Stimulated activated CD8-positive, alpha-beta memory T cell treated with anti-CD3 and anti-CD28 coated beads, Interleukin-15, amount 100 ng/mL, for 4 hours (primary cell): ENCODE results near the gene DOHH.

Source experiments
- DNase-seq, 2 donors: peaks; one replicate each; pipeline ENCODE4 v3.0.0-alpha.2; 2020; ENCODE audit warnings: low read depth in 2 of 2

DOHH gene

DNA sequence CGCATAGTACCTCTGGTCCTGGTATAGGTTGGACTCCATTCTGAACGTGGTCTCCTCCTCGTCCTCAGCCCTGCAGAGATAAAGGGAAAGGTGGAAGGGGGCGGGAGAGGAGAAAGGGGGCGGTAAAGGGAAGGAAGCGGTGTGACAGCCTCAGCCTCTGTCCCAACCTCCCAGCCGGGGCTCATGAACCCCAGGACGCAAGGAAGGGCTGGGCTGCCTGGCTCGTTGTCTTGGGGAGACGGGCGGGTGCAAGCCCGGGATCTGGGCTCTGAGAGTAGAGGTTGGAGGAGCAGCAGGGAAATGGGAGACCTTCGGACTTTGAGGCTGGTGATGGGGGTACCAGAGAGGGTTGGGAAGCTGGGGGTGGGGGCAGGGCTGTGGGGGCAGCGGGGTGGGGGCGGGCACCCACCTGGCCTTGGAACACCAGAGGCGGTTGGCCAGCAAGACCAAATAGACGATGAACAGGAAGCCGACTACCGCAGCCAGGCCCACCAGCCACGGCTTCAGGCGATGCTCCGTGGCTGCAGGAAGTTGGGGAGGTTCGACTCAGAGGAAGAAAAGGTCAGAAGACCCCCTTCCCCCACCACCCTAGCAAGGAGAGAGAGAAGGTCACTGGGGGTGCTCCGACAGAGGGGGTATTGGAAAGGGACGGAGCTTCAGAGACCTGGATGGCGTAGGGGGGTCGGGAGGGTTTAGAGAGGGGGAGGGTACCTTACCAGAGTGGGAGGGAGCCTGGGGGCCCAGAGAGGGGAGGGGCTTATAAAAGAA, 21.9 kb downstream of the DOHH start:
- DNase-seq, result no peak

DNA sequence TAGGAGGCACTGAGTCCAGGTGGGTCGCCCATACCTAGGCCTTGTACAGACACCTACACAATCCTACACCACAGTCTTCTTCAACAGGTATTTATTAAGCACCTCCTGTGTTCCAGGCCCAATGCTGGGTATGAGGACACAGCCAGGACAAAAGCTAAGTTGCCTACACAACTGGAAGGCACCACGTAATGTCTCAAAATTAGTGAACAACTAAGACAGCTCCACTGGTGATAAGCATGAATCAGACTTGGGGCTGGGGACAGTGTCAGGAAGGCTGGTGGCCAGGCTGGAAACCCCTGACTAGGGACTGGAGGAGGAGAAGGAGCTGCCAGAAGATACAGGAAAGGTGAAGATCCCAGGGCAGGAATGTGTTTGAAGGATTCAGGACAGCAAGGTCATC, 22.5 kb downstream of the DOHH start:
- no peak for DNase-seq

GRCh38 chr19:3477506-3477905, 23.0 kb downstream of the DOHH start:
- DNase-seq, result no peak

- DNase-seq, result no peak
These were observed 23.6 kb downstream of the DOHH start for GRCh38 chr19:3476830-3477229.

GRCh38 chr19:3475449-3475848, 25.0 kb downstream of the DOHH start:
- no peak for DNase-seq

- no peak for DNase-seq
These were observed 25.9 kb downstream of the DOHH start for GRCh38 chr19:3474614-3475013.

DNA sequence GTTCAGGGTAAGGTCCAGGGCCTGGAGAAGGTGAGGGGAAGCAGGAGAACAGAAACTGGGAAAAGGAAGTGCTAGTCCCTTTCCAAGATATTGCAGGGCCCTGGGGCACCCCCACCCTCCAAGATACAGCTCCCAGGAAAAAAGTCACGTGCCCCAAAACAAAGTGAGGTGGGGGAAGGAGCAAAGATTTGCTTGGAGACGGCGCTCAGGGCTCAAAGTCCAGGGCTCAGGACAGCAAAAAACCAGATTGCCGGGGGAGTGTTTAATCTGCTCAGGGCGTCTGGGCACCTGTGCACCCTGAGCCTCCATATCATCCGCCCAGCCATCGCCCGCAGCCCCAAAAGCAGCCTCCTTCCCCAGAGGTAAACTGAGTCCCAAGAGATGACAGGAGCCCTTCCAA, 26.5 kb downstream of the DOHH start:
- no peak for DNase-seq

DNA sequence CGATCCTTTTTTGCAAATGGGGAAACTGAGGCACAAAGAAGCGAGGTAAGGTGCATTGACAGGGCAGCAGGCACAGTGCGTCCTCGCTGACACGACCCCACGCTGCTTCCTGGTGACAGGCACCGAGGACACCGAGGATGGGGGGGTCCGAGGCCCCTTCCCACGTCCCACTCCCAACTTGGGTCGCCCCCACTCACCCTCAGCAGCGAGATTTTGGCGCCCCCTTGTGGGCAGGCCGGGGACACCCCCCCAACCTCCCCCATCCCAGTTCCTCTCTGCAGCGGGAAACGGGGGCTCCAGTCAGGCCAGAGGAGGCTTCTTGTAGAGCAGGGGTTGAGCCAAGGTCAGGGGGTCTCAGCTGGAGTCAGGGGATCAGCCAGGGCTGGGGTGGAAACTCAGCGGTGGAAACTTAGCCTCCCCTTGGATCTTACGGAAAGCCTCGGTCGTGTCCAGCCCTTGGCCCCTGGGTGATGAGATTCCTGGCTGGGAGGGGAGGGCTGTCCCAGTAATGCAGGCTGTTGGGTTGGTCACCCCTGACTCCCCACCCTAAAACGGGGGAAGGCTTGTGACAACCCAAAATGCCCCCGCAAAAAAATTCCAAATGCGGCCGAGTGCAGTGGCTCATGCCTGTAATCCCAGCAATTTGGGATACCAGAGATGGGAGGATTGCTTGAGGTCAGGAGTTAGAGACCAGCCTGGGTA, 28.4 kb downstream of the DOHH start:
- DNase-seq, result no peak

GRCh38 chr19:3470500-3471128, 29.9 kb downstream of the DOHH start:
- no peak for DNase-seq

DNA sequence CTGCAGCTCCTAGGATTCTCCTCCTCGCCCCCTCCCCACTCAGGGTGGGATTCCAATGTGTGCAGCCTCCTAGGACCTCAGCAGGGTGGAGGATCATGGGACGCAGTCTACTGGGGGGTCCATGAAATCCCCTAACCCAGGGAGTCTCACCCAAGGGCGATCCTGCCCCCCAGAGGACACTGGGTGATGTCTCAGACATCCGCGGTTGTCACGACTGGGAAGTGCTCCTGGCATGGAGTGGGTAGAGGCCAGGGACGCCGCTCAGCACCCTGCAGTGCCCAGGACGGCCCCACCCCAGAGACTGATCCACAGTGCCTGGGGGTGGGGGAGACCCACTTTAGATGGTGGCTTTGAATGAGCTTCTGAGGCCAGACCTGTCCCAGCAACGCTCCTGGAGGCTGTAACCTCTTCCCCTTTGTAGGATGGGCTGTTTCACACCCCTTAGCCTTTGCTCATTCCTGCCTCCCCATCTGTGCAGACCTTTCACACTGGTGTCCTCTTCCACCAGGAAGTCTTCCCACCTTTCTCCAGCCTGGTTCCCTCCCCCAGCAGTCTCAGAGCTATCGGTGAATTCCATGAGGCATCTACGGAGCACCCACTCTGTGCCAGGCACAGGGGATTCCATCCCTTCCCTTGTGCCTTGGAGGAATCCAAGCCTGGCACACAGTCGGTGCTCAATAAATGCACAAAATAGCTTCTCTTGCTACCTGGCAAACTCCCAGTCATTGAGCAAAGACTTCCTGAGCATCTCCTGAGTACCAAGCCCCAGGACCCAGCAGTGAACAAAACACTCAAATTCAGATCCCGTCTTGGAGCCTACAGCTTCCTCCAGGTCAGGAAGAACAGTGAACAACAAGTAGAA, 30.6 kb downstream of the DOHH start:
- DNase-seq, result no peak

DNA sequence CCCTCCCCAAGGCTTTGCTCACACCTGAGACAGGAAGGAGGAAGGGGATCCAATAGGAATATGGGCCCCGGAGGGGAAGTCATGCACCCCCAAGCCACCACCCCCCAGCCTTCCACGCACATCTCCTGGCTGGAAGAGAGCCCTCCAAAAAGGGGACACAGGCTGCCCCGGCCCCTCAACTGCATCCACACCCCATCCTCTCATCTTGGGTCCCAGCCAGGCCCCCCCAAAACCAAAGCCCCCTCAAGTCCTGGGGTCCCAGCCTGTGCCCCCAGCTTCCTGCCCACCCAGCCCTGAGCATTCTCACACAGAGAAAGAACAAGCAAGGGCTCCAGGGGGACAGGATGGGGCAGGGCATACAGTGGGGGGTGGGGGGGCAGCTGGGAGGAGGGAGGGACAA, 32.3 kb downstream of the DOHH start:
- DNase-seq, result no peak

- DNase-seq, result no peak
These were observed 32.9 kb downstream of the DOHH start for GRCh38 chr19:3467437-3468198.

- no peak for DNase-seq
These were observed 33.8 kb downstream of the DOHH start for GRCh38 chr19:3466635-3467034.

GRCh38 chr19:3465552-3465951, 34.9 kb downstream of the DOHH start:
- no peak for DNase-seq

DNA sequence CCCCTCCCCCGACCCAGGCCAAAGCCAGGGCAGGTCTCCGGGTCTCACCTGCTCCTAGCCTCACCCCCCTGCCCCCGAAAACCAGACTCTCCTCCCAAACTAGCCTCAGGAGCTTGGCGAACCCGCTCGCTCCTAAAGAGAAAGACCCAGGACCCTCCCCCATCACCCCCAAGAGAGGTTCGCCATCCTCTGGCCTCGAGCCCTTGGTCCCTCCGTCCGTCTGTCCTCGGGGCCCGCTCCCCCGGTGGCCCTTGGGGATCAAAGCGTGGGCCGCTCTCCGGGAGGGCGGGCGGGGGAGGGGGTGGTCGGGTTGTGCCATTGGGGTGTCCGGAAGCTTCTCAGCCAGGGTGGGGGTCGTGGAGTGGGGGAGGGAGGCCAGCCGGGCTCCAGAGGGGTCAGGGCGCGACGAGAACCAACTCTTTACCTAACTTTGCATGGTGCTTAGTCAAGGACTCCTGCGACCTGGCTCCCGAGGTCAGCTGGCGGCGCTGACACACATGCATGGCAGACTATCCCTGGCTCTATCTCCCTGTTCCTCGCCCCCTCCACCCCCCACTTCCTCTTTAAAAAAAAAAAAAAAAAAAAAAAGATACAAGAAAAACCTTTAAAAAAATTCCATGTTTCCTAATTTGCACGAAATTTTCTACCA, 35.8 kb downstream of the DOHH start:
- DNase-seq, result no peak

- no peak for DNase-seq
These were observed 36.5 kb downstream of the DOHH start for GRCh38 chr19:3463714-3464586.

DNA sequence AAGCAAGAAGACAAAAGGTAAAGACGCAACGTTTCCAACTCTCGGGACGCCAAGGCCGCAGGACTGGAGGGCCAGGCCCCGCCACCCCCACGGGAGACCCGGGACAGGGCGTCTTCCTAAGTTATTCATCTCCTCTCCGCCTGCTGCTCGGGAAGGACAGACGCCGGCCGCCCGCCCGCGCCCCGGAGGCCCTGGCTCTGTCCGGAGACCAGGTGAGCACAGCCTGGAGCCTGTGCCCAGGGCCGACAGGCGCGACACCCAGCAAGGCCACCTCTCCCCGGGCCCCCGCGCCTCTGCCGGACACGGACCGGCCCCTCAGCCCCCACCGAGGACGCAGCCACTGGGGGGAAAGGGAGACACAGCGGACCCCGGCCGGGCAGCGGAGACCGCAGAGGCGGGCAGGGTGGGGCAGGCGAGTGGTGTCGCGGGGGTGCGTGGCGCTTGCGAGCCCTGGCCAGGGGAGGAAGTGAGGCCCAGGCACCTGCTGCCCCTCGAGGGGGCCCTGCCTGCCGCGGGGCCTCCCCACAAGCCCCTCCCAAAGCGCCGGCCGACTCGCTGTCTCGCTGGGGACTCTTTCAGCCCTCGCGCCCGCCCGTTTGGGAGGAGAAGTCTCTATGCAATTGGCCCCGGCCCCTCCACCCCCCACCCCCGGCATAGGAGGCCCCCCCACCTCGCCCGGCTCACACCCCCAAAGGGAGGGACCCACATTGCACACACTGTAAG, 37.3 kb downstream of the DOHH start:
- no peak for DNase-seq

GRCh38 chr19:3459965-3460582, 40.4 kb downstream of the DOHH start:
- no peak for DNase-seq
